Measurements from ENCODE around the gene LARP4. TPM values are rescaled to one million over a fixed set of nuclear protein-coding genes. Genes with fewer than 3 reads are reported as not detected.

The LARP4 gene
- total and polyA plus RNA-seq, 2 donors (not counting 1 experiment from before 2014, with no cell fraction given): 33.9 TPM

DNA sequence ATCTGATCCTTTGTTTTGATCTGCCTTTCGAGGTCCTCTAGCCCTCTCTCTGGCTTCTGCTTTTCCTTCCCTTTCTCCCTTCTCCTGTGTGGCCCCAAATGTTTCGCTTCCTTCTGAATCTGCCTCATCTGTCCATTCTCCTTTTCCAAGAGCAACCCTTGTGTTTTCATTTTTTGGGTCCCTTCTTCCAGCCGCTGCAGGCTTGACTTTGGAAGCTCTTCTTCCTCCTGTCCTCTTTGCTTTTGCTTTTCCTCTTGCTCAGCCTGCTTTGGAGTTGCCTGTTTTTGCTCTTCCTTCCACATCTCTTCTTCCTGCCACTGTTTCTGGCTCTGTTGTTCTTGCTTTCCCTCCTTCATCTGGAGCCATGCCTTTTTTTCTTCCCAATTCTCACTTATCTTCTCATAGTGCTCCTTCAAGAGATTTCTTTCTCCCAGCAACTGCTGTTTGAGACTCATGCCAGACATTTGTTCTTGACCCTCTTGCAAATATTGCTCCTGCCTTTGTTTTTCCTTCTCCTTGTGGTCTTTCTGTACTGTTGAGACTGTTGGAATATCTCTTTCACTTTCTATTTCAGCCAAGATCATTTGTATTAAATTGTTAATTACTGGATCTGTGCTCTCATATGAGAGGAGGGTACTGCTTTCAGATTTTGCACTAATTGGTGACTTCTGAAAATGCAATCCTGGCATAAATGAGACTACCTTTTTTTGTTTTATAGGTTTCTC is 46.7 kb upstream of the LARP4 start:
- Histone ChIP-seq H3K36me3 (ENCODE audit: control insufficient read depth, insufficient read depth, low read length) (no peaks in the 10 kb centered on the region), H3K27me3 (ENCODE audit: control insufficient read depth, insufficient read depth, low read length) (no peaks in the 10 kb centered on the region), H3K4me3 (replicated peaks in 1 of 4; ENCODE audit: control extremely low read depth in 1 of 4, insufficient read depth in 1 of 4, low read depth in 3 of 4, low read length in 4 of 4) (peak overlapping the region in 1 of 4 experiments; percentile 16), H3K4me2 (ENCODE audit: extremely low read depth, insufficient read depth, low read length) (peak overlapping the region; percentile 68), H3K9me3 (ENCODE audit: control insufficient read depth, insufficient read depth, low read depth, low read length) (no peaks in the 10 kb centered on the region), H3K27ac (ENCODE audit: insufficient read depth, low read length) (no peak overlapping the region), H3K4me1 (ENCODE audit: control insufficient read depth, extremely low read depth, insufficient read depth, low read length) (no peaks in the 10 kb centered on the region), H3K79me2 (ENCODE audit: control insufficient read depth, insufficient read depth, low read length) (no peaks in the 10 kb centered on the region), H3K9ac (ENCODE audit: insufficient read depth, low read length) (no peak overlapping the region), H4K20me1 (ENCODE audit: control insufficient read depth, extremely low read depth, insufficient read depth, low read length) (no peaks in the 10 kb centered on the region), H2AFZ (ENCODE audit: low read length) (peak overlapping the region; percentile 53)
- TF ChIP-seq EZH2 (IDR thresholded peaks at IDR 0.05; ENCODE audit: low read length, missing control alignments): no peak
- TF ChIP-seq, protein P1, sequence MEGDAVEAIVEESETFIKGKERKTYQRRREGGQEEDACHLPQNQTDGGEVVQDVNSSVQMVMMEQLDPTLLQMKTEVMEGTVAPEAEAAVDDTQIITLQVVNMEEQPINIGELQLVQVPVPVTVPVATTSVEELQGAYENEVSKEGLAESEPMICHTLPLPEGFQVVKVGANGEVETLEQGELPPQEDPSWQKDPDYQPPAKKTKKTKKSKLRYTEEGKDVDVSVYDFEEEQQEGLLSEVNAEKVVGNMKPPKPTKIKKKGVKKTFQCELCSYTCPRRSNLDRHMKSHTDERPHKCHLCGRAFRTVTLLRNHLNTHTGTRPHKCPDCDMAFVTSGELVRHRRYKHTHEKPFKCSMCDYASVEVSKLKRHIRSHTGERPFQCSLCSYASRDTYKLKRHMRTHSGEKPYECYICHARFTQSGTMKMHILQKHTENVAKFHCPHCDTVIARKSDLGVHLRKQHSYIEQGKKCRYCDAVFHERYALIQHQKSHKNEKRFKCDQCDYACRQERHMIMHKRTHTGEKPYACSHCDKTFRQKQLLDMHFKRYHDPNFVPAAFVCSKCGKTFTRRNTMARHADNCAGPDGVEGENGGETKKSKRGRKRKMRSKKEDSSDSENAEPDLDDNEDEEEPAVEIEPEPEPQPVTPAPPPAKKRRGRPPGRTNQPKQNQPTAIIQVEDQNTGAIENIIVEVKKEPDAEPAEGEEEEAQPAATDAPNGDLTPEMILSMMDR (conservative IDR thresholded peaks at IDR 0.05 in 1 of 2, IDR thresholded peaks at IDR 0.05 in 1 of 2; ENCODE audit: low read depth in 1 of 2, low read length in 2 of 2): no peak
- DNase-seq (ENCODE audit: low read depth in 2 of 2): peak; percentile 20 to 57

DNA sequence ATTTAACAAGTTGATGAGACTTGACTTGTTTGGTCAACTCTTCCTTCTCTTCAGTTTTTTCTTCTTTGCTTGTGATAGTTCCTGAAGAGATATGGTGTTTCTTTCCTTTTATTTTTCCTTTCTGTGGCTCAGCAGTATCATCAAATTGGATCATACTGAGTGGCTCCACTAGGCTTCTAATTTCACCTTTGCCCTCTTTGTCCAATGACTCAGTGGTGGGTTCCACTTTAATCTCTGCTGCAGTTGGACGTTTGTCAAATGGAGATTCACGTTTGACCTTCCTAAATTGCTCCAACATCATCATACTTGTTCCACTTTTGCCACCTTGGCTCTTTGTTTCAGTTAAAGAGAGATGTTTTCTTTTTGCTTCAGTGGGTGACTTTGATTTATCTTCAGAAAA is 45.8 kb upstream of the LARP4 start:
- Histone ChIP-seq H3K27me3 (ENCODE audit: control insufficient read depth, insufficient read depth, low read length) (no peaks in the 10 kb centered on the region), H3K4me1 (ENCODE audit: control insufficient read depth, extremely low read depth, insufficient read depth, low read length) (no peaks in the 10 kb centered on the region), H4K20me1 (ENCODE audit: control insufficient read depth, extremely low read depth, insufficient read depth, low read length) (no peaks in the 10 kb centered on the region), H3K4me3 (replicated peaks in 1 of 4; ENCODE audit: control extremely low read depth in 1 of 4, insufficient read depth in 1 of 4, low read depth in 3 of 4, low read length in 4 of 4) (no peak overlapping the region), H3K4me2 (ENCODE audit: extremely low read depth, insufficient read depth, low read length) (peak overlapping the region; percentile 52), H3K9ac (ENCODE audit: insufficient read depth, low read length) (no peak overlapping the region), H3K36me3 (ENCODE audit: control insufficient read depth, insufficient read depth, low read length) (no peaks in the 10 kb centered on the region), H3K9me3 (ENCODE audit: control insufficient read depth, insufficient read depth, low read depth, low read length) (no peaks in the 10 kb centered on the region), H3K79me2 (ENCODE audit: control insufficient read depth, insufficient read depth, low read length) (no peaks in the 10 kb centered on the region), H3K27ac (ENCODE audit: insufficient read depth, low read length) (no peak overlapping the region), H2AFZ (ENCODE audit: low read length) (peak overlapping the region; percentile 43)
- no peak for DNase-seq (ENCODE audit: low read depth in 2 of 2)
- TF ChIP-seq EZH2 (IDR thresholded peaks at IDR 0.05; ENCODE audit: low read length, missing control alignments): no peak
- TF ChIP-seq, protein P1 (conservative IDR thresholded peaks at IDR 0.05 in 1 of 2, IDR thresholded peaks at IDR 0.05 in 1 of 2; ENCODE audit: low read depth in 1 of 2, low read length in 2 of 2): no peak

DNA sequence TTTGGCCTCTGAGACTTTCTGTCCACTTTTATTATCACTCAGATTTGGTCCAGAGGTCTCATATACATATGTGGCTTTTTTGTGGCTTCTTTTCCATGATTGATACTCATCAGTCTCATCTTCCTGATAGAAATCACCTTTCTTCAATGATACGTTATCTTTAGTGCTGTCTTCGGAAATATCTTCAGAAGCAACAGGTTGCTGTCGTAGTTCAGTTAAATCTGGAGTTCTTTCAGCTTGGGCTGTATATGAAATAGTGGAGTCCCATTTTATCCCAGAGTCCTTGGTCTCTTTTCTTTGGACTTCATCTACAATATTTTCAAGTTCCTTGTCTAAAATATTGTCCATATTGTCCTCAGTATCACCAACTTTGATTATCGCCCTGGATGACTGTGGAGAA is 45.3 kb upstream of the LARP4 start:
- H3K4me3 ChIP-seq (replicated peaks in 1 of 4; ENCODE audit: control extremely low read depth in 1 of 4, insufficient read depth in 1 of 4, low read depth in 3 of 4, low read length in 4 of 4): no peak overlapping the region
- no peak for DNase-seq (ENCODE audit: low read depth in 2 of 2)
- H3K9me3 ChIP-seq (ENCODE audit: control insufficient read depth, insufficient read depth, low read depth, low read length): no peaks in the 10 kb centered on the region
- no peaks in the 10 kb centered on the region for H3K4me1 ChIP-seq (ENCODE audit: control insufficient read depth, extremely low read depth, insufficient read depth, low read length)
- H3K36me3 ChIP-seq (ENCODE audit: control insufficient read depth, insufficient read depth, low read length): no peaks in the 10 kb centered on the region
- no peaks in the 10 kb centered on the region for H4K20me1 ChIP-seq (ENCODE audit: control insufficient read depth, extremely low read depth, insufficient read depth, low read length)
- no peaks in the 10 kb centered on the region for H3K27me3 ChIP-seq (ENCODE audit: control insufficient read depth, insufficient read depth, low read length)
- H3K4me2 ChIP-seq (ENCODE audit: extremely low read depth, insufficient read depth, low read length): no peak overlapping the region
- H3K79me2 ChIP-seq (ENCODE audit: control insufficient read depth, insufficient read depth, low read length): no peaks in the 10 kb centered on the region
- H2AFZ ChIP-seq (ENCODE audit: low read length): no peak overlapping the region
- H3K27ac ChIP-seq (ENCODE audit: insufficient read depth, low read length): no peak overlapping the region
- no peak overlapping the region for H3K9ac ChIP-seq (ENCODE audit: insufficient read depth, low read length)
- TF ChIP-seq, protein P1 (conservative IDR thresholded peaks at IDR 0.05 in 1 of 2, IDR thresholded peaks at IDR 0.05 in 1 of 2; ENCODE audit: low read depth in 1 of 2, low read length in 2 of 2): no peak
- no peak for TF ChIP-seq EZH2 (IDR thresholded peaks at IDR 0.05; ENCODE audit: low read length, missing control alignments)
